HG03064 (cell line): ENCODE measurements around the gene TOR1A.
"Not testable (repeated sequence)": the region's sequence is repeated elsewhere in the genome, so short reads cannot be mapped to it uniquely, and the experiment has no call there.

Source experiments
- ATAC-seq: cut with Tn5 transposase; IDR thresholded peaks from one replicate; pipeline ENCODE4 v1.9.1; 2021; ENCODE audit warnings: low read depth; ENCODE audit not compliant: unreplicated experiment

TOR1A gene

GRCh38 chr9:129784970-129785369 is 39.0 kb downstream of the TOR1A start:
- not testable (repeated sequence) for ATAC-seq

GRCh38 chr9:129783516-129784361 is 40.2 kb downstream of the TOR1A start:
- no peak for ATAC-seq

GRCh38 chr9:129781981-129782380 is 42.0 kb downstream of the TOR1A start:
- no peak for ATAC-seq

- ATAC-seq = no peak
These were observed 42.8 kb downstream of the TOR1A start for GRCh38 chr9:129781131-129781530.

- ATAC-seq = no peak
These were observed 44.3 kb downstream of the TOR1A start for GRCh38 chr9:129779560-129780190.

GRCh38 chr9:129778469-129778868 is 45.5 kb downstream of the TOR1A start:
- ATAC-seq = no peak

- ATAC-seq = no peak
These were observed 46.2 kb downstream of the TOR1A start for GRCh38 chr9:129777769-129778130.

GRCh38 chr9:129776938-129777768 is 46.8 kb downstream of the TOR1A start:
- ATAC-seq = no peak

GRCh38 chr9:129776566-129776937 is 47.4 kb downstream of the TOR1A start:
- ATAC-seq = no peak

- ATAC-seq = not testable (repeated sequence)
These were observed 47.8 kb downstream of the TOR1A start for GRCh38 chr9:129776096-129776495.

GRCh38 chr9:129775448-129775798 is 48.5 kb downstream of the TOR1A start:
- no peak for ATAC-seq

GRCh38 chr9:129774791-129775447 is 49.0 kb downstream of the TOR1A start:
- no peak for ATAC-seq

- no peak for ATAC-seq
These were observed 50.5 kb downstream of the TOR1A start for GRCh38 chr9:129773262-129774048.

GRCh38 chr9:129770741-129771140 is 53.2 kb downstream of the TOR1A start:
- ATAC-seq = no peak

- no peak for ATAC-seq
These were observed 54.3 kb downstream of the TOR1A start for GRCh38 chr9:129769669-129770068.

GRCh38 chr9:129768486-129768885 is 55.5 kb downstream of the TOR1A start:
- no peak for ATAC-seq

GRCh38 chr9:129765764-129766317 is 58.1 kb downstream of the TOR1A start:
- ATAC-seq = no peak

- no peak for ATAC-seq
These were observed 60.7 kb downstream of the TOR1A start for GRCh38 chr9:129762985-129763926.
